HL-60 (cell line): Measurements from ENCODE around the gene IL1RN.

ENCODE experiments used
- GABPA ChIP-seq: IDR thresholded peaks from 2 replicates; pipeline ENCODE4 v1.6.1; 2012; ENCODE audit warnings: low read depth
- POLR2AphosphoS5 ChIP-seq: IDR thresholded peaks from 2 replicates; pipeline ENCODE4 v1.6.1; 2012; ENCODE audit warnings: low read depth
- TF ChIP-seq, protein P1 (sequence below): IDR thresholded peaks from 2 replicates; pipeline ENCODE4 v1.6.1; 2012; ENCODE audit warnings: low read depth; ENCODE audit not compliant: insufficient replicate concordance
- TF ChIP-seq, protein P2 (sequence below): IDR thresholded peaks from one replicate; pipeline ENCODE4 v1.5.1; 2011; ENCODE audit warnings: low read length, control low read depth, inconsistent platforms; ENCODE audit not compliant: insufficient read depth

DNA sequence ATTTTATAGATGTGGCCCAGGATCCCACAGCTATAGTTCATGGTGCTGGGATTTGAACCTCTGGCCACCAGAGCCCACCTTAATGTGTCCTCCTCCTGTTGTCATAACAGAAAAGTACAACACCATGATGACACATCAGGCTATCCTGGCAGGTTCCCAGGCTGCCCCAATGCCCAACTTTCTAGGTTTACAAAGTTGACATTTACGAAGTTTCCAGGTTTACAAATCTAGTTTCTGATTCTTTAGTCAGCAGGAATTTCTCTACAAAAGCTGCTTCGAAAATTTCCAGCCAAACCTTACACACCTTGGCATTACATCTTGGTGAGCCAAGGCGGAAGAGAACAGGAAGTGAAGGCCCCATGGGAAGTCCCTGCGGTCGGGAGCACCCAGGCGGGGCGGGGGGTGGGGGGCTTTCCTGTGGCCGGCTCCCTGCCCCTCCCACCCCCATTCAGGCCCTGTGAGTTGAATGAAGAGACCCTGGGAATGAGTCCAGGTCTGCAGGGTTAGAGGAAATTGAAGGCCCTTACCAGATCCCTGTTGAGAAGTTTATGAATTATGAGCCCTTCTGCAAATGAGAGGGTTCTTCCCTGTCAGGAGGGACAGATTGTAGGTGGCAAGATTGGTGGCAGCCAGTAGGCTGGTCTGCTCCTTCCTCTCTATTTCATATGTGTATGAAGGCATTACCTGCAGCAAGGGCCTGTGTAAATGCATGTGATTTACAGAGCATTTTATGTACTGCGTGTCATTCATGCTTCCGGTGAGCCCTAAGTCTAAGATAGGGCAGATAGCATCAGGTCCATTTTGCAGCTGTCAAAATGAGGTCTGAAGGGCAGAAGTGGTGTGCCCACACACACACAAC is 11.1 kb upstream of the IL1RN start:
- TF ChIP-seq, protein P1, sequence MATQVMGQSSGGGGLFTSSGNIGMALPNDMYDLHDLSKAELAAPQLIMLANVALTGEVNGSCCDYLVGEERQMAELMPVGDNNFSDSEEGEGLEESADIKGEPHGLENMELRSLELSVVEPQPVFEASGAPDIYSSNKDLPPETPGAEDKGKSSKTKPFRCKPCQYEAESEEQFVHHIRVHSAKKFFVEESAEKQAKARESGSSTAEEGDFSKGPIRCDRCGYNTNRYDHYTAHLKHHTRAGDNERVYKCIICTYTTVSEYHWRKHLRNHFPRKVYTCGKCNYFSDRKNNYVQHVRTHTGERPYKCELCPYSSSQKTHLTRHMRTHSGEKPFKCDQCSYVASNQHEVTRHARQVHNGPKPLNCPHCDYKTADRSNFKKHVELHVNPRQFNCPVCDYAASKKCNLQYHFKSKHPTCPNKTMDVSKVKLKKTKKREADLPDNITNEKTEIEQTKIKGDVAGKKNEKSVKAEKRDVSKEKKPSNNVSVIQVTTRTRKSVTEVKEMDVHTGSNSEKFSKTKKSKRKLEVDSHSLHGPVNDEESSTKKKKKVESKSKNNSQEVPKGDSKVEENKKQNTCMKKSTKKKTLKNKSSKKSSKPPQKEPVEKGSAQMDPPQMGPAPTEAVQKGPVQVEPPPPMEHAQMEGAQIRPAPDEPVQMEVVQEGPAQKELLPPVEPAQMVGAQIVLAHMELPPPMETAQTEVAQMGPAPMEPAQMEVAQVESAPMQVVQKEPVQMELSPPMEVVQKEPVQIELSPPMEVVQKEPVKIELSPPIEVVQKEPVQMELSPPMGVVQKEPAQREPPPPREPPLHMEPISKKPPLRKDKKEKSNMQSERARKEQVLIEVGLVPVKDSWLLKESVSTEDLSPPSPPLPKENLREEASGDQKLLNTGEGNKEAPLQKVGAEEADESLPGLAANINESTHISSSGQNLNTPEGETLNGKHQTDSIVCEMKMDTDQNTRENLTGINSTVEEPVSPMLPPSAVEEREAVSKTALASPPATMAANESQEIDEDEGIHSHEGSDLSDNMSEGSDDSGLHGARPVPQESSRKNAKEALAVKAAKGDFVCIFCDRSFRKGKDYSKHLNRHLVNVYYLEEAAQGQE = no peak
- TF ChIP-seq, protein P2, sequence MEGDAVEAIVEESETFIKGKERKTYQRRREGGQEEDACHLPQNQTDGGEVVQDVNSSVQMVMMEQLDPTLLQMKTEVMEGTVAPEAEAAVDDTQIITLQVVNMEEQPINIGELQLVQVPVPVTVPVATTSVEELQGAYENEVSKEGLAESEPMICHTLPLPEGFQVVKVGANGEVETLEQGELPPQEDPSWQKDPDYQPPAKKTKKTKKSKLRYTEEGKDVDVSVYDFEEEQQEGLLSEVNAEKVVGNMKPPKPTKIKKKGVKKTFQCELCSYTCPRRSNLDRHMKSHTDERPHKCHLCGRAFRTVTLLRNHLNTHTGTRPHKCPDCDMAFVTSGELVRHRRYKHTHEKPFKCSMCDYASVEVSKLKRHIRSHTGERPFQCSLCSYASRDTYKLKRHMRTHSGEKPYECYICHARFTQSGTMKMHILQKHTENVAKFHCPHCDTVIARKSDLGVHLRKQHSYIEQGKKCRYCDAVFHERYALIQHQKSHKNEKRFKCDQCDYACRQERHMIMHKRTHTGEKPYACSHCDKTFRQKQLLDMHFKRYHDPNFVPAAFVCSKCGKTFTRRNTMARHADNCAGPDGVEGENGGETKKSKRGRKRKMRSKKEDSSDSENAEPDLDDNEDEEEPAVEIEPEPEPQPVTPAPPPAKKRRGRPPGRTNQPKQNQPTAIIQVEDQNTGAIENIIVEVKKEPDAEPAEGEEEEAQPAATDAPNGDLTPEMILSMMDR = no peak
- no peak for TF ChIP-seq GABPA
- no peak for TF ChIP-seq POLR2AphosphoS5
